ENCODE data around the gene DLG2.

The DLG2 gene

DNA sequence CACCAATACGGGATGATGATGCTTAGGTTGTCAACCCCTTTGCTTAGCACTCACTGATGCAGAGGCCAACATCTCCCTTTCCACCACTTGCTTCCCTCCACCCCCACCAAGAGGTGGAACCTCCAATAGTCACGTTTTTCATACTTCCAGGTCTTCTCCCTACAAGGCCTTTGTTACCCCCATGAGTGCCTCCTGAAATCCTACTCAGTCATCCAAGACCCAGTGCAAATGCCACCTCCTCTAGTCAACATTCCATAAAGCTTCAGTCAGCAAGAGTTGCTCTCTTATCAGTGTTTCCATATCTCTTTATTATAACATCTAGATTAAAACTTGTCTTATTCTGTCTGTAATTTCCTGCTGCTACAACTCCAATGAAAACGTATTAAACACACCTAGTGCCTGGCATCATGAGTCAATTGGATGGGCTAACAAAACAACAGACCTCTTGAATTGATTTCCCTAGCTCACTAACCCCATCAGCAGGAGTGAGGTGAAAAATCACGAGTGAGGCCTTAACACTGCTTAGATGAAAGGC lies 1970.3 kb downstream of the DLG2 start:
- peaks cover under 1% of the 10 kb centered on the region for H3K4me1 ChIP-seq (ENCODE audit: insufficient read depth, low read length, severe bottlenecking)

DNA sequence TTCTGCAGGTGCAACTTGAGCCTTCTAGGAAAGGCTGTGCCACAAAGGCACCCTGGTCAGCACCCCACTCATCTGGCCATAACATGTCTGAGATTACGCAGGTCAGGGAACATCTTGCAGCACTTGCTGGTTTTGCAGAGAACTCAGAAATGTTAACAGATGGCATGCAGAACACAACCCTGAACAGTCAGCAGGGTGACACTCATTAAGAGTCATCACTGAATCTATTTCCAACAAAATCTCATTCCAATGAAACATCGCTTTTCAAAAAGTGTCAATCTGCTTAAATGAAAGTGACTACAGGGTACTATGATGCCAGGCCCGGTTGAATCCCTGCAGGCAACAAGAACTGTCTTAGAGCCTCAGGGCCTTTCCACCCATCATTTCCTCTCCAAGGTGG lies 1971.2 kb downstream of the DLG2 start:
- Histone ChIP-seq H2AFZ (ENCODE audit: low read length) (no peak overlapping the region), H3K36me3 (ENCODE audit: insufficient read depth, low read length) (no peaks in the 10 kb centered on the region), H3K27me3 (ENCODE audit: insufficient read depth, low read length) (no peaks in the 10 kb centered on the region), H3K27ac (ENCODE audit: low read depth, low read length, poor library complexity, severe bottlenecking) (no peak overlapping the region), H3K9ac (ENCODE audit: low read length) (no peak overlapping the region), H3K4me3 (ENCODE audit: low read depth, low read length, poor library complexity, severe bottlenecking) (no peak overlapping the region), H3K79me2 (ENCODE audit: insufficient read depth, low read length) (peaks cover 31% of the 10 kb centered on the region), H3K4me2 (ENCODE audit: low read length) (no peak overlapping the region), H3F3A (ENCODE audit: insufficient read depth, low read length) (no peaks in the 10 kb centered on the region), H3K9me2 (ENCODE audit: low read depth, low read length) (no peaks in the 10 kb centered on the region), H4K20me1 (ENCODE audit: insufficient read depth, low read length) (no peaks in the 10 kb centered on the region), H3K9me3 (ENCODE audit: low read length) (no peaks in the 10 kb centered on the region), H3K4me1 (ENCODE audit: insufficient read depth, low read length, severe bottlenecking) (no peaks in the 10 kb centered on the region)
- TF ChIP-seq EZH2 (IDR thresholded peaks at IDR 0.05; ENCODE audit: borderline replicate concordance, low read length) = no peak
- TF ChIP-seq CTCF (IDR thresholded peaks at IDR 0.05; ENCODE audit: low read length) = no peak

More for the DNA sequence above, 1970.3 kb downstream of the DLG2 start:
- Histone ChIP-seq H3K4me3 (ENCODE audit: low read depth, low read length, poor library complexity, severe bottlenecking) (no peak overlapping the region), H2AFZ (ENCODE audit: low read length) (no peak overlapping the region), H3K9ac (ENCODE audit: low read length) (no peak overlapping the region), H3K27ac (ENCODE audit: low read depth, low read length, poor library complexity, severe bottlenecking) (no peak overlapping the region), H3K9me2 (ENCODE audit: low read depth, low read length) (no peaks in the 10 kb centered on the region), H4K20me1 (ENCODE audit: insufficient read depth, low read length) (no peaks in the 10 kb centered on the region), H3K4me2 (ENCODE audit: low read length) (no peak overlapping the region), H3K79me2 (ENCODE audit: insufficient read depth, low read length) (peaks cover 35% of the 10 kb centered on the region), H3K27me3 (ENCODE audit: insufficient read depth, low read length) (no peaks in the 10 kb centered on the region), H3F3A (ENCODE audit: insufficient read depth, low read length) (no peaks in the 10 kb centered on the region), H3K36me3 (ENCODE audit: insufficient read depth, low read length) (no peaks in the 10 kb centered on the region), H3K9me3 (ENCODE audit: low read length) (no peaks in the 10 kb centered on the region)
- TF ChIP-seq EZH2 (IDR thresholded peaks at IDR 0.05; ENCODE audit: borderline replicate concordance, low read length) = no peak
- TF ChIP-seq CTCF (IDR thresholded peaks at IDR 0.05; ENCODE audit: low read length) = no peak

GRCh38 chr11:83649528-83649855 lies 1977.7 kb downstream of the DLG2 start:
- Histone ChIP-seq H4K20me1 (ENCODE audit: insufficient read depth, low read length) (no peaks in the 10 kb centered on the region), H3K4me1 (ENCODE audit: insufficient read depth, low read length, severe bottlenecking) (peaks cover 7% of the 10 kb centered on the region), H3K27ac (ENCODE audit: low read depth, low read length, poor library complexity, severe bottlenecking) (no peak overlapping the region), H3K4me3 (ENCODE audit: low read depth, low read length, poor library complexity, severe bottlenecking) (no peak overlapping the region), H3K27me3 (ENCODE audit: insufficient read depth, low read length) (no peaks in the 10 kb centered on the region), H3K36me3 (ENCODE audit: insufficient read depth, low read length) (no peaks in the 10 kb centered on the region), H2AFZ (ENCODE audit: low read length) (no peak overlapping the region), H3K9me2 (ENCODE audit: low read depth, low read length) (no peaks in the 10 kb centered on the region), H3F3A (ENCODE audit: insufficient read depth, low read length) (no peaks in the 10 kb centered on the region), H3K4me2 (ENCODE audit: low read length) (no peak overlapping the region), H3K9ac (ENCODE audit: low read length) (no peak overlapping the region), H3K9me3 (ENCODE audit: low read length) (no peaks in the 10 kb centered on the region), H3K79me2 (ENCODE audit: insufficient read depth, low read length) (no peaks in the 10 kb centered on the region; the same call in 1 of the 2 replicates)
- no peak for TF ChIP-seq EZH2 (IDR thresholded peaks at IDR 0.05; ENCODE audit: borderline replicate concordance, low read length)
- no peak for TF ChIP-seq CTCF (IDR thresholded peaks at IDR 0.05; ENCODE audit: low read length)

Data from OCI-LY1 (cell line).